K562 (cell line): Measurements from ENCODE around the gene RNH1. TPM values are rescaled to one million over a fixed set of nuclear protein-coding genes. Genes with fewer than 3 reads are reported as not detected.

ENCODE experiments used
- ATF3 ChIP-seq, 2 experiments: fragments of 450-650 bp in 1 of 2; sonication (generic) in 1 of 2; formaldehyde crosslinking in 1 of 2; IDR thresholded peaks in 1 of 2; conservative IDR thresholded peaks in 1 of 2; 2 replicates each; pipeline versions ENCODE4 v1.6.1 to v1.8.1; 2016 to 2023; ENCODE audit warnings: mild to moderate bottlenecking in 2 of 2, moderate library complexity in 2 of 2, inconsistent platforms in 1 of 2, missing genetic modification reagents in 1 of 2
- BMI1 ChIP-seq: fragments of 150-350 bp; IDR thresholded peaks from 2 replicates; pipeline ENCODE4 v1.6.1; 2014; ENCODE audit warnings: low read length
- CBX3 ChIP-seq, 2 experiments: IDR thresholded peaks; 1 replicate in 1 of 2; 2 replicates in 1 of 2; pipeline ENCODE4 v1.6.1; 2012; ENCODE audit warnings: inconsistent platforms in 2 of 2, low read length in 2 of 2, borderline replicate concordance in 1 of 2, control low read depth in 1 of 2
- FOXP1 ChIP-seq: sonication (generic); formaldehyde crosslinking; IDR thresholded peaks from 2 replicates; pipeline ENCODE4 v1.8.0; 2022; ENCODE audit warnings: mild to moderate bottlenecking, missing genetic modification reagents
- HDAC1 ChIP-seq, 2 experiments: fragments of 450-650 bp; IDR thresholded peaks; 2 replicates each; pipeline ENCODE4 v1.6.1; 2016 to 2017; ENCODE audit warnings: inconsistent platforms in 1 of 2, mild to moderate bottlenecking in 1 of 2, moderate library complexity in 1 of 2
- KLF1 ChIP-seq: fragments of 450-650 bp; IDR thresholded peaks from 2 replicates; pipeline ENCODE4 v1.6.1; 2016; ENCODE audit warnings: missing genetic modification characterization, missing compliant biosample characterization
- MAZ ChIP-seq, 2 experiments: fragments of 450-650 bp in 1 of 2; sonication (generic) in 1 of 2; formaldehyde crosslinking; IDR thresholded peaks in 1 of 2; conservative IDR thresholded peaks in 1 of 2; 2 replicates each; pipeline versions ENCODE4 v1.4.0 to v1.5.0; 2020; ENCODE audit warnings: mild to moderate bottlenecking in 1 of 2, missing genetic modification reagents in 1 of 2
- NCOA2 ChIP-seq, 2 experiments: fragments of 450-650 bp; IDR thresholded peaks; 2 replicates each; pipeline ENCODE4 v1.6.1; 2018; ENCODE audit warnings: mild to moderate bottlenecking in 2 of 2, moderate library complexity in 1 of 2; ENCODE audit not compliant: partially characterized antibody in 2 of 2
- RFX1 ChIP-seq: fragments of 450-650 bp; IDR thresholded peaks from 2 replicates; pipeline ENCODE4 v1.6.1; 2016; ENCODE audit warnings: mild to moderate bottlenecking, moderate library complexity
- RNF2 ChIP-seq: sonication (generic); IDR thresholded peaks from 2 replicates; pipeline ENCODE4 v1.6.1; 2016
- SAFB ChIP-seq: fragments of 200-400 bp; formaldehyde crosslinking; IDR thresholded peaks from 2 replicates; pipeline ENCODE4 v1.6.1; 2017; ENCODE audit warnings: low read depth, low read length, borderline replicate concordance
- polyA plus RNA-seq, 8 experiments: library from polyadenylated mRNA; depleted of rRNA in 4 of 8; stranded (reverse) in 5 of 8; unstranded in 3 of 8; fragments of >200 nt; fragmentation: Nextera tagmentation in 2 of 8; fragmentation: Illumina TruSeq in 1 of 8; extraction: Ambion mirVana in 2 of 8; extraction: Trizol in 1 of 8; gene quantifications; 2 replicates each; pipeline versions ENCODE4 v1.2.1 to v1.2.3, GENCODE V29; 2011 to 2014; ENCODE audit warnings: inconsistent platforms in 1 of 8, missing spikeins in 1 of 8
- total RNA-seq, 7 experiments: library from RNA; depleted of rRNA in 6 of 7; stranded (reverse); fragments of >200 nt in 6 of 7; fragmentation: Illumina TruSeq in 2 of 7; extraction: Trizol in 2 of 7; gene quantifications; 2 replicates each; pipeline versions ENCODE4 v1.2.1 to v1.2.3, GENCODE V29; 2011 to 2021; ENCODE audit warnings: low replicate concordance in 1 of 7
- TF ChIP-seq, protein P1 (sequence below): fragments of 200-800 bp; sonication (Bioruptor generic); IDR thresholded peaks from 2 replicates; pipeline ENCODE4 v1.6.1; 2017; ENCODE audit warnings: missing genetic modification characterization, missing compliant biosample characterization
- TF ChIP-seq, protein P2 (sequence below), 2 experiments: fragments of 450-650 bp in 1 of 2; sonication (generic) in 1 of 2; formaldehyde crosslinking in 1 of 2; IDR thresholded peaks; 2 replicates each; pipeline versions ENCODE4 v1.7.1 to v1.9.0; 2016 to 2022; ENCODE audit warnings: inconsistent platforms in 1 of 2, mild to moderate bottlenecking in 1 of 2, missing genetic modification reagents in 1 of 2

The RNH1 gene
- total and polyA plus RNA-seq, 9 of the 15 experiments (the other 6 are each of a cell fraction or from before 2014, with no cell fraction given), result 2.5 to 160 (median 44.3) TPM

DNA sequence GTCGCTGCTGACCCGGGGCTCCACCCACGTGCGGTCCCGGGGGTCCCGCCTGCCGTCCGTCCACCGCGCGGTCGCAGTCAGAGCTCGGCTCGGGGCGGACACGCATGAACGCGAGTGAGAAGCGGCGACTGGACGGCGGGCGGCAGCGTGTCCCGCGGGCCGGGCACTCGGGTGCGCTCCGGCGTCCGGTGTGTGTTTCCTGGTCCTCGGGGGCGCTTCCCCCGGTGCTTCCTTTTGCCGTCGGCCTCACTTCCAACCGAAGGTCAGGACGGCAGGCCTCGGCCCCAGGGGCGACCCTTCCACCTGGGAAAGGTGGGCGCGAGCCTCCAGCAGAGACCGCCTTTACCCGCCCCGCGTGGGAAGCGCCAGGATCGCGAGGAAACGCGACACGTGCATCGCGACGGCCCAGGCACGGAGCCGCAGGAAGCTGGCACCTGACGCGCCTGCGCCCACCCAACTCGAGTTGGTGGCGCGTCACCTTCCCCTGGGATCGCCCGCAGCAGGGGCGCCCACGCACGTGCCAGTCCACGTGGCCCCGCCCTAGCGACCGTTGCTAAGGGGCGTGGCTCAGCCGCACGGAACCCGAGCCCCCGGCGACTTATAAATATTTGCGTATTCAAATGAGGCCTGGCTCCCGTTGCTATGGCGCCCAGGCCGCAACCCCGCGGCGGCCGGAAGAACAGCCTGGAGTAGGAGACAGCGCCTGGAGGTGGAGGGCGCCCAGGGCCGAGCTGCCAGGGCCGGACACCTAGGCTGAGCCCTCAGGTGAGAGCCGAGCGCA, 30.0 kb upstream of the RNH1 start, which contains the start of gene LRRC56 (continued):
- TF ChIP-seq, protein P1, sequence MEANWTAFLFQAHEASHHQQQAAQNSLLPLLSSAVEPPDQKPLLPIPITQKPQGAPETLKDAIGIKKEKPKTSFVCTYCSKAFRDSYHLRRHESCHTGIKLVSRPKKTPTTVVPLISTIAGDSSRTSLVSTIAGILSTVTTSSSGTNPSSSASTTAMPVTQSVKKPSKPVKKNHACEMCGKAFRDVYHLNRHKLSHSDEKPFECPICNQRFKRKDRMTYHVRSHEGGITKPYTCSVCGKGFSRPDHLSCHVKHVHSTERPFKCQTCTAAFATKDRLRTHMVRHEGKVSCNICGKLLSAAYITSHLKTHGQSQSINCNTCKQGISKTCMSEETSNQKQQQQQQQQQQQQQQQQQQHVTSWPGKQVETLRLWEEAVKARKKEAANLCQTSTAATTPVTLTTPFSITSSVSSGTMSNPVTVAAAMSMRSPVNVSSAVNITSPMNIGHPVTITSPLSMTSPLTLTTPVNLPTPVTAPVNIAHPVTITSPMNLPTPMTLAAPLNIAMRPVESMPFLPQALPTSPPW (CRISPR knock-in tag), result peak; percentile 55; the same call in 1 of the 2 replicates
- TF ChIP-seq SAFB, result peak; percentile 89
- peak in 1 of 2 experiments; percentile 70; a peak in 1 of 4 replicates for TF ChIP-seq MAZ (CRISPR knock-in tag; conservative IDR thresholded peaks at IDR 0.05 in 1 of 2, IDR thresholded peaks at IDR 0.05 in 1 of 2)
- peak; percentile 82 for TF ChIP-seq KLF1 (tag)
- TF ChIP-seq, protein P2, sequence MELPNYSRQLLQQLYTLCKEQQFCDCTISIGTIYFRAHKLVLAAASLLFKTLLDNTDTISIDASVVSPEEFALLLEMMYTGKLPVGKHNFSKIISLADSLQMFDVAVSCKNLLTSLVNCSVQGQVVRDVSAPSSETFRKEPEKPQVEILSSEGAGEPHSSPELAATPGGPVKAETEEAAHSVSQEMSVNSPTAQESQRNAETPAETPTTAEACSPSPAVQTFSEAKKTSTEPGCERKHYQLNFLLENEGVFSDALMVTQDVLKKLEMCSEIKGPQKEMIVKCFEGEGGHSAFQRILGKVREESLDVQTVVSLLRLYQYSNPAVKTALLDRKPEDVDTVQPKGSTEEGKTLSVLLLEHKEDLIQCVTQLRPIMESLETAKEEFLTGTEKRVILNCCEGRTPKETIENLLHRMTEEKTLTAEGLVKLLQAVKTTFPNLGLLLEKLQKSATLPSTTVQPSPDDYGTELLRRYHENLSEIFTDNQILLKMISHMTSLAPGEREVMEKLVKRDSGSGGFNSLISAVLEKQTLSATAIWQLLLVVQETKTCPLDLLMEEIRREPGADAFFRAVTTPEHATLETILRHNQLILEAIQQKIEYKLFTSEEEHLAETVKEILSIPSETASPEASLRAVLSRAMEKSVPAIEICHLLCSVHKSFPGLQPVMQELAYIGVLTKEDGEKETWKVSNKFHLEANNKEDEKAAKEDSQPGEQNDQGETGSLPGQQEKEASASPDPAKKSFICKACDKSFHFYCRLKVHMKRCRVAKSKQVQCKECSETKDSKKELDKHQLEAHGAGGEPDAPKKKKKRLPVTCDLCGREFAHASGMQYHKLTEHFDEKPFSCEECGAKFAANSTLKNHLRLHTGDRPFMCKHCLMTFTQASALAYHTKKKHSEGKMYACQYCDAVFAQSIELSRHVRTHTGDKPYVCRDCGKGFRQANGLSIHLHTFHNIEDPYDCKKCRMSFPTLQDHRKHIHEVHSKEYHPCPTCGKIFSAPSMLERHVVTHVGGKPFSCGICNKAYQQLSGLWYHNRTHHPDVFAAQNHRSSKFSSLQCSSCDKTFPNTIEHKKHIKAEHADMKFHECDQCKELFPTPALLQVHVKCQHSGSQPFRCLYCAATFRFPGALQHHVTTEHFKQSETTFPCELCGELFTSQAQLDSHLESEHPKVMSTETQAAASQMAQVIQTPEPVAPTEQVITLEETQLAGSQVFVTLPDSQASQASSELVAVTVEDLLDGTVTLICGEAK (IDR thresholded peaks at IDR 0.05), result 0 out of 2 replicates have a peak, but pooled peaks have one; percentile 44
- TF ChIP-seq, protein P2 (CRISPR knock-in tag; IDR thresholded peaks at IDR 0.05), result no peak
- peak; percentile 99 for TF ChIP-seq RFX1
- no peak for TF ChIP-seq NCOA2 (IDR thresholded peaks at IDR 0.05; ENCODE audit: partially characterized antibody in 2 of 2)
- 0 out of 2 replicates have a peak, but pooled peaks have one; percentile 41 for TF ChIP-seq RNF2
- TF ChIP-seq BMI1, result peak; percentile 91
- peak in 1 of 2 experiments; percentile 55; a peak in 1 of 4 replicates for TF ChIP-seq HDAC1 (IDR thresholded peaks at IDR 0.05)
- TF ChIP-seq ATF3 (IDR thresholded peaks at IDR 0.05), result peak; percentile 35; the same call in 1 of the 2 replicates
- no peak for TF ChIP-seq ATF3 (CRISPR knock-in tag; conservative IDR thresholded peaks at IDR 0.05)
- TF ChIP-seq FOXP1 (CRISPR knock-in tag), result 0 out of 2 replicates have a peak, but pooled peaks have one; percentile 53
- peak in 1 of 2 experiments; percentile 65; a peak in 1 of 3 replicates for TF ChIP-seq CBX3 (IDR thresholded peaks at IDR 0.05; ENCODE audit: borderline replicate concordance in 1 of 2, low read length in 2 of 2)
